ENCODE measurements around the gene RABGAP1L.

GRCh38 chr1:174839211-174839610 is 679.9 kb downstream of the RABGAP1L start:
- TF ChIP-seq, protein P1, sequence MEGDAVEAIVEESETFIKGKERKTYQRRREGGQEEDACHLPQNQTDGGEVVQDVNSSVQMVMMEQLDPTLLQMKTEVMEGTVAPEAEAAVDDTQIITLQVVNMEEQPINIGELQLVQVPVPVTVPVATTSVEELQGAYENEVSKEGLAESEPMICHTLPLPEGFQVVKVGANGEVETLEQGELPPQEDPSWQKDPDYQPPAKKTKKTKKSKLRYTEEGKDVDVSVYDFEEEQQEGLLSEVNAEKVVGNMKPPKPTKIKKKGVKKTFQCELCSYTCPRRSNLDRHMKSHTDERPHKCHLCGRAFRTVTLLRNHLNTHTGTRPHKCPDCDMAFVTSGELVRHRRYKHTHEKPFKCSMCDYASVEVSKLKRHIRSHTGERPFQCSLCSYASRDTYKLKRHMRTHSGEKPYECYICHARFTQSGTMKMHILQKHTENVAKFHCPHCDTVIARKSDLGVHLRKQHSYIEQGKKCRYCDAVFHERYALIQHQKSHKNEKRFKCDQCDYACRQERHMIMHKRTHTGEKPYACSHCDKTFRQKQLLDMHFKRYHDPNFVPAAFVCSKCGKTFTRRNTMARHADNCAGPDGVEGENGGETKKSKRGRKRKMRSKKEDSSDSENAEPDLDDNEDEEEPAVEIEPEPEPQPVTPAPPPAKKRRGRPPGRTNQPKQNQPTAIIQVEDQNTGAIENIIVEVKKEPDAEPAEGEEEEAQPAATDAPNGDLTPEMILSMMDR (IDR thresholded peaks at IDR 0.05; ENCODE audit: insufficient read depth, low read length, poor library complexity, severe bottlenecking): no peak
- no peak for TF ChIP-seq EZH2phosphoT487 (conservative IDR thresholded peaks at IDR 0.05; ENCODE audit: low read length)
